Gastrocnemius medialis (tissue), 4 donors: Measurements from ENCODE around the gene ACR. TPM values are rescaled to one million over a fixed set of nuclear protein-coding genes. Genes with fewer than 3 reads are reported as not detected.

ENCODE experiments used
- ATAC-seq, 2 donors: fragments of 150-250 bp; one replicate each; pipeline ENCODE4 v1.9.1; 2016
- DNase-seq, 2 donors: peaks; one replicate each; pipeline ENCODE4 v3.0.0-alpha.2; 2019
- H3K27ac ChIP-seq, 4 donors: fragments of 200-600 bp; sonication (generic); 1 replicate in 1 of 4; 2 replicates in 3 of 4; pipeline ENCODE4 v1.5.1; 2016 to 2018; ENCODE audit warnings: mild to moderate bottlenecking in 2 of 4, moderate library complexity in 1 of 4
- H3K27me3 ChIP-seq, 3 donors: fragments of 200-600 bp; sonication (generic) in 2 of 3; 1 replicate in 1 of 3; 2 replicates in 2 of 3; pipeline versions ENCODE4 v1.5.1 to v1.6.0; 2016 to 2019; ENCODE audit warnings: mild to moderate bottlenecking in 1 of 3, moderate library complexity in 1 of 3
- H3K36me3 ChIP-seq, 2 donors: fragments of 200-600 bp; sonication (generic) in 1 of 2; one replicate each; pipeline ENCODE4 v1.5.1; 2017 to 2018
- H3K4me1 ChIP-seq, 2 donors: fragments of 200-600 bp; sonication (generic) in 1 of 2; one replicate each; pipeline ENCODE4 v1.5.1; 2016 to 2017; ENCODE audit warnings: mild to moderate bottlenecking in 2 of 2
- H3K4me3 ChIP-seq, 4 donors: fragments of 200-600 bp; sonication (generic) in 3 of 4; 1 replicate in 1 of 4; 2 replicates in 3 of 4; pipeline ENCODE4 v1.5.1; 2016 to 2019; ENCODE audit warnings: mild to moderate bottlenecking in 2 of 4
- H3K9me3 ChIP-seq, 3 donors: fragments of 200-600 bp; sonication (generic) in 2 of 3; 1 replicate in 1 of 3; 2 replicates in 2 of 3; pipeline ENCODE4 v1.5.1; 2016 to 2019
- POLR2A ChIP-seq, 2 donors: fragments of 450-650 bp; IDR thresholded peaks; one replicate each; pipeline ENCODE4 v1.6.1; 2017; ENCODE audit warnings: antibody characterized with exemption in 2 of 2, mild to moderate bottlenecking in 2 of 2, moderate library complexity in 2 of 2
- in situ Hi-C, 4 donors: fragments of 200-750 bp; cut with MboI; loops; one replicate each; pipeline versions ENCODE4 v1.15.0 to v1.8.0; 2017; ENCODE audit warnings: low sequenced_read_pairs in 4 of 4
- intact Hi-C: fragments of 100-400 bp; cut with DNase I; formaldehyde crosslinking; loops from one replicate; pipeline ENCODE4 v1.15.1; 2023; ENCODE audit warnings: low total_unique reads
- total RNA-seq, 4 donors: library from RNA; depleted of rRNA; stranded (reverse); fragments of >200 nt; gene quantifications; one replicate each; pipeline versions ENCODE4 v1.1.0 to v1.2.3, GENCODE V29; 2016
- TF ChIP-seq, protein P1 (sequence below), 5 experiments: fragments of 450-650 bp in 3 of 5; fragments of 200-600 bp in 2 of 5; sonication (generic) in 2 of 5; IDR thresholded peaks in 4 of 5; conservative IDR thresholded peaks in 1 of 5; 1 replicate in 4 of 5; 2 replicates in 1 of 5; pipeline ENCODE4 v1.5.1; 2016 to 2019; ENCODE audit warnings: antibody characterized with exemption in 5 of 5, mild to moderate bottlenecking in 3 of 5, moderate library complexity in 3 of 5

Gene ACR
- total RNA-seq, 4 donors from 2014 or later = not detected

DNA sequence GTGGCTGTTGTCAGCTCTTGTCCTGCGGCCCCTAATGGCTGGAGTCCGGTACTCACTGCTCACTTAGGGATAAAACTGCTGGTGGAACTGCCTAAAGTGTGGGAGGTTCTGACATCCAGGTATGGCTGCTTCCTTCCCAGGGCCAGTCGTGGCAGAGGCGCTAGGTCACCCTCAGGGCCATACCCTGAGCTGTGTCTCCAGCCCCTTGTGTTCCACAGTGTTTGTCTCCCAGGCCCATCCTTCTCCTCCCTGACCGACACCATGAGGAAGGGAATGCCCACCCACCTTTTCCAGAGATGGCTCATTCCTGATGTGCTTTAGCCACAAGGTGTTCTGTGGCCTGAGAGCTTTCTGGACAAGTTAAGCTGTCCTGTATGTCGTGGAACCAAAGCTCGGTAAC, 12.4 kb upstream of the ACR start:
- no peak for DNase-seq

DNA sequence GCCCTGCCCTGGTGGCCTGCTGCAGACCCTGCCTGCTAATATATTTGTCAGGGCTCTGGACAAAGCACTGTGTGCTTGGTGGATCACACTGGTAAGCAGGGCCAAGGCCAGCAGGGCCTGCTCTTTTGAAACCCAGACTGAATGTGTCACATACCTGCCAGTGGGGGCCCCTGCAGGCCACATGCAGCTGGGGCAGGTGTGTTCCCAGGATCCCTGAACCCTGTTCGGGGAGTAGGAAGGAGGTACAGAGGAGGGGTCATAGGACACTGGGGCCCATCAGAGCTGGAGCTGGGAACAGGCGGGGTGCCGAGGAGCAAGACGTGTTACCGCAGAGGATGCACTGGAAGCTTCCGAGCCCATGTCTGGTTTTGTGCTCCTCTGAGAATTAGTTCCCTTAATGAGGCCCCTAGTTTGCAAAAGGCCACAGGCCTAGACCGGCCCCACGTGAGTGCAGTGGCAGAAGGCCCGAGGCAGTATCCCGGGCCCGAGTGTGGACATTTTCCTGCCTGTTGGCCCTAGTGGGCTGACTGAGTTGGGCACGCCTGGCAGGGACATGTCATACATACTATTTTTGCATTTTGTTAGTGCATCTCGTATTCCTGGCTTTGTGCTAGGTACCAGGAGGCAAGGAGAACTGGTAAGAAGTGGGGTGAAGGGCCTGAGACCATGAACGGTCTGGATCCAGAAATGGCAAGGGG, 11.2 kb upstream of the ACR start:
- DNase-seq (no peak), ATAC-seq (no peak)
- Histone ChIP-seq H3K36me3 (no peaks in the 10 kb centered on the region), H3K27ac (no peak overlapping the region), H3K4me3 (no peak overlapping the region), H3K9me3 (no peaks in the 10 kb centered on the region), H3K27me3 (peaks cover 0 to 13% (median 5%) of the 10 kb centered on the region in 3 donors), H3K4me1 (peaks cover 10 to 17% of the 10 kb centered on the region in 2 donors)
- in situ Hi-C loops = no loop called here
- TF ChIP-seq, protein P1, sequence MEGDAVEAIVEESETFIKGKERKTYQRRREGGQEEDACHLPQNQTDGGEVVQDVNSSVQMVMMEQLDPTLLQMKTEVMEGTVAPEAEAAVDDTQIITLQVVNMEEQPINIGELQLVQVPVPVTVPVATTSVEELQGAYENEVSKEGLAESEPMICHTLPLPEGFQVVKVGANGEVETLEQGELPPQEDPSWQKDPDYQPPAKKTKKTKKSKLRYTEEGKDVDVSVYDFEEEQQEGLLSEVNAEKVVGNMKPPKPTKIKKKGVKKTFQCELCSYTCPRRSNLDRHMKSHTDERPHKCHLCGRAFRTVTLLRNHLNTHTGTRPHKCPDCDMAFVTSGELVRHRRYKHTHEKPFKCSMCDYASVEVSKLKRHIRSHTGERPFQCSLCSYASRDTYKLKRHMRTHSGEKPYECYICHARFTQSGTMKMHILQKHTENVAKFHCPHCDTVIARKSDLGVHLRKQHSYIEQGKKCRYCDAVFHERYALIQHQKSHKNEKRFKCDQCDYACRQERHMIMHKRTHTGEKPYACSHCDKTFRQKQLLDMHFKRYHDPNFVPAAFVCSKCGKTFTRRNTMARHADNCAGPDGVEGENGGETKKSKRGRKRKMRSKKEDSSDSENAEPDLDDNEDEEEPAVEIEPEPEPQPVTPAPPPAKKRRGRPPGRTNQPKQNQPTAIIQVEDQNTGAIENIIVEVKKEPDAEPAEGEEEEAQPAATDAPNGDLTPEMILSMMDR (IDR thresholded peaks at IDR 0.05 in 4 of 5, conservative IDR thresholded peaks at IDR 0.05 in 1 of 5) = no peak
- TF ChIP-seq POLR2A (IDR thresholded peaks at IDR 0.05) = no peak
- intact Hi-C loops = no loop called here

More for the DNA sequence above, 12.4 kb upstream of the ACR start:
- Histone ChIP-seq H3K27me3 (peaks cover 0 to 16% (median 9%) of the 10 kb centered on the region in 3 donors), H3K9me3 (no peaks in the 10 kb centered on the region), H3K4me3 (no peak overlapping the region), H3K27ac (no peak overlapping the region), H3K4me1 (peaks cover 18 to 23% of the 10 kb centered on the region in 2 donors), H3K36me3 (no peaks in the 10 kb centered on the region)
- no peak for TF ChIP-seq POLR2A (IDR thresholded peaks at IDR 0.05)
- TF ChIP-seq, protein P1 (IDR thresholded peaks at IDR 0.05 in 4 of 5, conservative IDR thresholded peaks at IDR 0.05 in 1 of 5) = no peak
- ATAC-seq = no peak
- in situ Hi-C loops = no loop called here
- intact Hi-C loops = no loop called here

DNA sequence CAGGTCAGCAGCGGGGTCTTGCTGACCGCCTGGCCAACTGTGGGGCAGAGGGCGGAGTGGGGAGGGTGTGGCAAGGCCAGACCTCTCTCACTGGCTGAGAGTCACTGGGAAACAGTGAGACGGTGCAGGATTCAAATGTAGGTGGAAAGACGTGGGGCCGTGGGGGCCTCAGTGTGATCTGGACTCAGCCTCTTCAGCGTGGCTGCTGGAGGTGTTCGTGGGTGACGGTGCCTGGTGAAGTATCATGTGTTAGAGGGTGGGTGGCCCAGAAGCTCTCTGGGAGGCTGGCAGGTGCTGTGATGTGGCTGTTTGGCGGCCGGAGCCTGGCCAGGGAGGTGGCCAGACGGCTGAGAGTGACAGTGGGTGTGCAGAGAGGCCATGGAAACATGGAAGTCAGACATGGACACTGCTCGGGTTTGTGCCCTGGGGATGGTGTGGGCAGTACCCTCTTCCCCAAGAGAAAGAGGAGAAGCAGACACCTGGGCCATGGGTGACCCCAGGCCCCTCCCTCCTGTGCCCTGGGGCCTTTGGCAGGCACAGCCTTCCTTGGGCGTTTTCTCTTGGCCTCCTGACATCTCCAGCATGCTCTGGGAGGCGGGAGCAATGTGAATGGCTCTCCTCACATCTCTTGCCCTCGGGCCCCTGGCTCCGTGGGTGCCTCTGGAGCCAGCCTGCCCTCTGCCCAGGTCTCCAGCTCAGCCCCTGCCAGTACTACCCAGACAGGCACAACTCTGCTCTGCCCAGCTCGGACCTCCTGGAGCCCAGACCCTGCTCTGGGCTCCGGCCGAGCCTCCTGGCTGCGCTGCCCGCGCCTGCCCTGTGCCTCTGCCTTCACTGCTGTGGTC, 10.1 kb upstream of the ACR start:
- ATAC-seq = no peak
- no peaks in the 10 kb centered on the region for H3K36me3 ChIP-seq
- no peak overlapping the region for H3K27ac ChIP-seq
- no peak for TF ChIP-seq POLR2A (IDR thresholded peaks at IDR 0.05)
- TF ChIP-seq, protein P1 (IDR thresholded peaks at IDR 0.05 in 4 of 5, conservative IDR thresholded peaks at IDR 0.05 in 1 of 5) = no peak
- in situ Hi-C loops = no loop called here
- H3K4me1 ChIP-seq = peaks cover 7 to 17% of the 10 kb centered on the region in 2 donors
- no peak overlapping the region for H3K4me3 ChIP-seq
- no peaks in the 10 kb centered on the region for H3K9me3 ChIP-seq
- intact Hi-C loops = no loop called here
- DNase-seq = no peak
- H3K27me3 ChIP-seq = peaks cover 0 to 14% (median 11%) of the 10 kb centered on the region in 3 donors

DNA sequence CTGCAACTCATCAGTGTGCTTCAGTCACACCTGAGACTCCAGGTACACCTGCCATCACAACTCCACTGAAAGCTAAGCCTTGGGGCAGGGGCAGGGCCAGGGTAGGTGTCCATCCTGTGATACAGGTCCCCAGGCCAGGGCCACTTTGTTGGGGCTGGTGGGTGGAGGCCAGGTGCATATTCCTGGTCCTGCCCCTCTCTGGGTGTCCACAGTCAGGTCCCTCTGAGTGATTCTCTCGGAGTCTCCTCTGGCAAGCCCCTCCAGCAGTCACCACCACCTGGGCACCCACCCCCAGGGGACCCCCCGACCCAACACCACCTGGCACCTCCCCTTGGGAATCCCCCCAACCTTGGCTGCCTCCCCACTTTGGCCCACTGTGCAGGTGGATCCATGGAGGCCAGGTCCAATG, 9.5 kb upstream of the ACR start:
- no peak overlapping the region for H3K4me3 ChIP-seq
- H3K27ac ChIP-seq = no peak overlapping the region
- DNase-seq (no peak), ATAC-seq (no peak)
- intact Hi-C loops = no loop called here
- TF ChIP-seq, protein P1 (IDR thresholded peaks at IDR 0.05 in 4 of 5, conservative IDR thresholded peaks at IDR 0.05 in 1 of 5) = no peak
- TF ChIP-seq POLR2A (IDR thresholded peaks at IDR 0.05) = no peak
- H3K27me3 ChIP-seq = peaks cover 0 to 14% (median 11%) of the 10 kb centered on the region in 3 donors
- in situ Hi-C loops = no loop called here
- H3K9me3 ChIP-seq = no peaks in the 10 kb centered on the region
- peaks cover 7 to 17% of the 10 kb centered on the region in 2 donors for H3K4me1 ChIP-seq
- no peaks in the 10 kb centered on the region for H3K36me3 ChIP-seq
